ENCODE results near the gene CTU2.

CTU2 gene

GRCh38 chr16:88714420-88715302 lies 8.4 kb downstream of the CTU2 start:
- no peak for DNase-seq (ENCODE audit: low read depth in 2 of 2)

- no peak for DNase-seq (ENCODE audit: low read depth in 2 of 2)
These were observed 9.2 kb downstream of the CTU2 start for GRCh38 chr16:88715312-88716190.

GRCh38 chr16:88716201-88716600 lies 9.9 kb downstream of the CTU2 start:
- no peak for DNase-seq (ENCODE audit: low read depth in 2 of 2)

- DNase-seq (ENCODE audit: low read depth in 2 of 2), result no peak
These were observed 10.3 kb downstream of the CTU2 start for GRCh38 chr16:88716601-88717001.

- DNase-seq (ENCODE audit: low read depth in 2 of 2), result no peak
These were observed 11.9 kb downstream of the CTU2 start for GRCh38 chr16:88718178-88718577.

GRCh38 chr16:88719267-88719932 lies 13.1 kb downstream of the CTU2 start:
- DNase-seq (ENCODE audit: low read depth in 2 of 2), result no peak

GRCh38 chr16:88719933-88720296 lies 13.6 kb downstream of the CTU2 start:
- no peak for DNase-seq (ENCODE audit: low read depth in 2 of 2)

GRCh38 chr16:88720396-88720970 lies 14.2 kb downstream of the CTU2 start:
- DNase-seq (ENCODE audit: low read depth in 2 of 2), result no peak

- no peak for DNase-seq (ENCODE audit: low read depth in 2 of 2)
These were observed 14.9 kb downstream of the CTU2 start for GRCh38 chr16:88721236-88721635.

- no peak for DNase-seq (ENCODE audit: low read depth in 2 of 2)
These were observed 15.8 kb downstream of the CTU2 start for GRCh38 chr16:88721815-88722755.

- no peak for DNase-seq (ENCODE audit: low read depth in 2 of 2)
These were observed 16.6 kb downstream of the CTU2 start for GRCh38 chr16:88722784-88723506.

GRCh38 chr16:88723507-88723887 lies 17.2 kb downstream of the CTU2 start:
- no peak for DNase-seq (ENCODE audit: low read depth in 2 of 2)

GRCh38 chr16:88723911-88724310 lies 17.6 kb downstream of the CTU2 start:
- DNase-seq (ENCODE audit: low read depth in 2 of 2), result no peak

GRCh38 chr16:88724855-88725555 lies 18.7 kb downstream of the CTU2 start:
- DNase-seq (ENCODE audit: low read depth in 2 of 2), result no peak

- DNase-seq (ENCODE audit: low read depth in 2 of 2), result no peak
These were observed 19.5 kb downstream of the CTU2 start for GRCh38 chr16:88725609-88726407.

GRCh38 chr16:88726408-88726749 lies 20.1 kb downstream of the CTU2 start:
- DNase-seq (ENCODE audit: low read depth in 2 of 2), result no peak

GRCh38 chr16:88726981-88727380 lies 20.7 kb downstream of the CTU2 start:
- DNase-seq (ENCODE audit: low read depth in 2 of 2), result no peak

- DNase-seq (ENCODE audit: low read depth in 2 of 2), result no peak
These were observed 21.6 kb downstream of the CTU2 start for GRCh38 chr16:88727871-88728270.
